GM21528 (cell line): Measurements from ENCODE around the gene EHMT1.
"Not testable (repeated sequence)": the region's sequence is repeated elsewhere in the genome, so short reads cannot be mapped to it uniquely, and the experiment has no call there.

Source experiments
- ATAC-seq: cut with Tn5 transposase; IDR thresholded peaks from one replicate; pipeline ENCODE4 v1.9.1; 2021; ENCODE audit warnings: mild to moderate bottlenecking, moderate library complexity; ENCODE audit not compliant: unreplicated experiment, low FRiP score

Gene EHMT1

DNA sequence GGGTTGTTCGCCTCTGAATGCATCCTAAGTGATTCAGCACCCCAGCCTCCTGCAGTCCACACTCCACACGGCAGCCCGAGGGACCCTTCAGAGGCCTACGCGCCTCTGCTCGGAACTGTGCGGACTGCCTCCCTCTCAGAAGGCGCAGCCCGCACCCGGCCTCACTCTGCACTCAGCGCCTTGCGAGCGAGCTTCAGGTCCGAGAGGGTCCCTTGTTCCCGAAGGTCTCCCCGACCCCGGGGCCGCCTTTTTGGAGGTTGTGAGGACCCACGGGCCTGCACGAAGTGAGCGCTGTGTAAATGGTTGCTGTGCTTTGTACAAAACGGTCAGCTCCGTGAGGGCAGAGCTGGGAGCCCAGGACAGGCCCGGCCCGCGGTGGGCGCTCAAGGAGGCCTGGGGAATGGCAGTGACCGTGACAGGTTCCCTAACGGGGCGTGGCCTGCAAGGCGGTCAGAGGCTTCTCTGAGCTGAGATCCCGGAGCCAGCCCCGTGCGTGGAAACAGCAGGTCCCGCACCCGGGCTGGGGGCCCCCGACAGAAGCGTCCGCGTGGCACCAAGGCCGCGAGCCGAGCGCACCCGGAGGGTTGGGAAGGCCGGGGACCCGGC lies 258.1 kb downstream of the EHMT1 start:
- ATAC-seq: no peak

DNA sequence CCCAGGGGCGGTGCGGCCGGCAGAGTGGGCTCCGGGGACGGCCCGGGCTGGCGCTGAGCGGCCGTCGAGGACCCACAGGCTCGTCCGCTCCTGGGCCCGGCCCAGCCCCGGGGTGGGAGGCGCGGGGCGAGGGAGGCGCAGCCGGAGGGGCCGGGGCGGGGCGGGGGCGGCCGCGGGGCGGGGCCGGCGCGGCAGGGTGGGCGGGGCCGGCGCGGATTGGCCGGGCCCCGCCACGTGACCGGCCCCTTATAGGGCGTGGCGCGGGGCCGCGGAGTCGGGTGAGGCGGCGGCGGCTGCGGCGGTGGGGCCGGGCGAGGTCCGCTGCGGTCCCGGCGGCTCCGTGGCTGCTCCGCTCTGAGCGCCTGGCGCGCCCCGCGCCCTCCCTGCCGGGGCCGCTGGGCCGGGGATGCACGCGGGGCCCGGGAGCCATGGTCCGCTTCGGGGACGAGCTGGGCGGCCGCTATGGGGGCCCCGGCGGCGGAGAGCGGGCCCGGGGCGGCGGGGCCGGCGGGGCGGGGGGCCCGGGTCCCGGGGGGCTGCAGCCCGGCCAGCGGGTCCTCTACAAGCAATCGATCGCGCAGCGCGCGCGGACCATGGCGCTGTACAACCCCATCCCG lies 258.8 kb downstream of the EHMT1 start, which contains the start of gene CACNA1B:
TSS of gene CACNA1B (plus strand) at position 277 of the 617 bp plus-strand sequence. CDS start at position 429, 152 bp downstream.
- ATAC-seq: not testable (repeated sequence)

DNA sequence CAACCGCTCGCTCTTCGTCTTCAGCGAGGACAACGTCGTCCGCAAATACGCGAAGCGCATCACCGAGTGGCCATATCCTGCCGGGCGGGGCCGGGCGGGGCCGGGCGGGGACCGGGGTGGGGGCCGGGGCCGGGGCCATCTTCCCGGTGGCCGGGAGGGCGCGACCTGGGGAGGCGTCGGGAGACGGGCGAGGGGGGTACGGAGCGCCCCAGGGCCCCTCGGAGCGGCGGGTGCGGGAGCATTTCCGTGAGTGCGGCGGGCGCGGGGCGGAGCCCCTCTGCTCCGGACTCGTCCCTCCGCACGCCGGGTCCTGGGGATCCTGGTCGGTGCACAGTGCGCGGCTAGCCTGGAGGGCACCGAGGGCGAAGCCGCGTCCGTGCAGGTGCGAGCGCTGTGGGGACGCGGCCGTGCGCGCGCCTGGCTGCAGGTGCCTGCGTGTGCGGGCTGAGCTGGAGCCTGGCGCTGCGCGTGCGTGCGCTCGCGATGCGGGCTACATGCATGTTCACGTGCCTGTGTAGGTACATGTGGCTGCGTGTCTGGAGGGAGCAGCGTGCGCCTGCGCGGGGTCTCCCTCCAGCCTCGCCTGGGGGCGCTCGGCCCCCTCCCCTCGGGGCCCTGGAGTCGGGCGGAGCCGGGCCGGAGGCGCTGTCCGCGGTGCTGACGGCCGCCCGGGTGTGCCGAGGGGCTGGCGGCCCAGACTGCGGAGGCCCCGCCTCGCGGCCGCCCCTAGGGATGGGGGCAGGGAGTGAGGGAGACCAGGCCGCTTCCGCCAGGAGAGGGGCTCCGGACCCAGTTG lies 259.5 kb downstream of the EHMT1 start:
- no peak for ATAC-seq

DNA sequence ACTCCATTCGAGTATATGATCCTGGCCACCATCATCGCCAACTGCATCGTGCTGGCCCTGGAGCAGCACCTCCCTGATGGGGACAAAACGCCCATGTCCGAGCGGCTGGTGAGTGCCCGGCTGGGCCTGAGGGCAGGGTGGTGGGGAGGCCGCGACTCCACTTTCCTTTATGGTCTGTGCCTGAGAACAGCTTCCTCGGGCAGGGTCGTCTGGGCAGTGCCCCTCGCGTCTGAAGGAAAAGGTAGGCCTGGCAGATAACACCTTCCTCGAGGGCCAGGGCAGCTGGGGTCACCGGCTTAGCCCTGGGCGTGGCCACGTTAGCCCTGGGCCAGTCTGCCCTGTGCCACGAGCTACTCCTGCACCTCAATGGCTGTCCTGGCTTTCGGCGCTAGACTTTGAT lies 260.2 kb downstream of the EHMT1 start:
- no peak for ATAC-seq

DNA sequence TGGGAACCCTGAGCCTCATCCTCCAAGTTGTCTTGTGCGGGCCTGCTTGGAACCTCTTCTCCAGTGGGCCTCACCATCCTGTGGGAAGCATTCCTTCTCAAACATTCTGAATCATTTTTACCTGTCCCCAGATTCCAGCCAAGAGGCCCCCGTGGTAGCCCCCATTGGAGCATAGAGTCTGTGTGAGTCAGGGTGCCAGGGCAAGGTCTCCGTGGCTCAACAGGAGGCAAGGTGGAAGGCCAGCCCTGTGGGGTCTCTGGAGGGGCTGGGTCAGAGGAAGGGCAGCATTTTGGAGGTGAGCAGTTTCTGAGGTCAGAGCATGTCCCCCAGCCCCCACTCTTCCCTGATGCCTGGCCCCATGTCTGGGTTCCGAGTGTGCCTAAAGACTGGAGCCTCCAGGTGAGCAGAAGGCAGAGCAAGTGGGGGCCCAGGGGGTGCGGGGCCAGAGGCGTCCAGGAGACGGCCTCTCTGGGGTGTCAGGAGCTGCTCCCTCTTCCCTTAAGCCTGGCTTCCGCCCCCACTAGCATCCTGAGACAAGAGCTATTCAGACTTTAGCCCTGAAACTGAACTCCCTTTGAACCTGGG lies 260.9 kb downstream of the EHMT1 start:
- ATAC-seq: no peak

DNA sequence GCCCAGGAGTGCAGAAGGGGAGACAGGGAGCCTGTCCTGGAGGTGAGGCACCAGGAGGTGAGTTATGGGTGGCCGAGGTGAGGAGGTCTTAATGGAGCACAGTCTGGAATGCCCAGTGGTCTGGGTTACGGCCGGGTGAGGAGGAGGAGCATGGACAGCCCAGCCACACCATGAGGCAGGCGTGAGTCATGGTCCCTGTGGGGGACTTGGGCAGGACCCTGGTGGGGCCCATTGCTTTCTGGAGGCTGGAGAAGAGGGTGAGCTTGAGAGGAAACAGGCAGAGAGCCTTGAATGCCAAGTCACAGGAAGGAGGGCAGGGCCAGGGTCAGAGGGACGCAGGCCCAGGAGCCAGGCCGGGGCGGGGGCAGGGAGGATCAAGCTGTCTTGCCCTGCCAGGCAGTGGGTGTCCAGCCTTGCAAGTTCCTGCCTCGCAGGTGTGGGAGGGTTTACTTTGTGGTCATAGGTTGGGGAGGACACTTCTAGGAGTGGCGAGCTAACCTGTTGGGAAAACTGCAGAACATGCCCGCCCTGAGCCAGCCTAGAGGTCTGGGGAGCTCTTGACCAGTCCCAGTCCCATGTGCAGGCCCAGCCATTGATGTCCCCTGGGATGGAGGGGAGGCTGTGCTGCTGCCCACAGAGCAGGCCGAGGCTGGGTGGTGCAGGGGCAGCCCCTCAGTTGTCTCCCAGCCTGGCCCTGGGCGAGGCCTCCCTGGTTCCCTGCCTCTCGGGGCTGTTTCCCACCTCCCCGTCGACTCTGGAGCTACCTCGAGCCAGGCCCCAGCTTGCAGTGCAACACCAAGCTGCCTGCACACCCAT lies 261.6 kb downstream of the EHMT1 start:
- ATAC-seq: no peak

DNA sequence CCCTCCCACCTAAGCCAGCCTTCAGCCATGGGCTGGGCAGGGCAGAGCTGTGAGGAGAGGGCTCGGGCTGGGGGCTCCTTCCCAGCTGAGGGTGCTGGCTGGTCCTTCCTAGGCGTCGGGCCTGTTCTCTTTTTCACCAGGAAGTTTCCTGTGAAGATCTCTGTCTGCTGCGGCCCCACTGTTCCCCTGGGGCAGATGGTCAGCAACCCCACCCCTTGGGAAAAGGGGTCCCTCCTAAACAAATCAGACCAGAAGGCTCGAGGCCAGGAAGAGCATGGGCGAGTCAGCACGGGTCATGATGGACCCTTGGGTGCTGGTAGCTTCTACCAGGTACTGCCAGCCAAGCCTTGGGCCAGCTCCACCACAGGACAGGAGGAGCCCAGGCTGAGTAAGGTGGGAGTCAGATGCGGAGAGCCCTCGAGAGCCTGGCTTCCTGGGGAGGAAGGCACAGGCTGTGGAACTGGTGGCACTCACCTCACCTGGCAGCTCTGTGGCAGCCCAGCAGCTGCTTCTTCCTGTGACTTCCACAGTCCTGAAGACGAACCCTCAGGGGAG lies 262.2 kb downstream of the EHMT1 start:
- no peak for ATAC-seq

DNA sequence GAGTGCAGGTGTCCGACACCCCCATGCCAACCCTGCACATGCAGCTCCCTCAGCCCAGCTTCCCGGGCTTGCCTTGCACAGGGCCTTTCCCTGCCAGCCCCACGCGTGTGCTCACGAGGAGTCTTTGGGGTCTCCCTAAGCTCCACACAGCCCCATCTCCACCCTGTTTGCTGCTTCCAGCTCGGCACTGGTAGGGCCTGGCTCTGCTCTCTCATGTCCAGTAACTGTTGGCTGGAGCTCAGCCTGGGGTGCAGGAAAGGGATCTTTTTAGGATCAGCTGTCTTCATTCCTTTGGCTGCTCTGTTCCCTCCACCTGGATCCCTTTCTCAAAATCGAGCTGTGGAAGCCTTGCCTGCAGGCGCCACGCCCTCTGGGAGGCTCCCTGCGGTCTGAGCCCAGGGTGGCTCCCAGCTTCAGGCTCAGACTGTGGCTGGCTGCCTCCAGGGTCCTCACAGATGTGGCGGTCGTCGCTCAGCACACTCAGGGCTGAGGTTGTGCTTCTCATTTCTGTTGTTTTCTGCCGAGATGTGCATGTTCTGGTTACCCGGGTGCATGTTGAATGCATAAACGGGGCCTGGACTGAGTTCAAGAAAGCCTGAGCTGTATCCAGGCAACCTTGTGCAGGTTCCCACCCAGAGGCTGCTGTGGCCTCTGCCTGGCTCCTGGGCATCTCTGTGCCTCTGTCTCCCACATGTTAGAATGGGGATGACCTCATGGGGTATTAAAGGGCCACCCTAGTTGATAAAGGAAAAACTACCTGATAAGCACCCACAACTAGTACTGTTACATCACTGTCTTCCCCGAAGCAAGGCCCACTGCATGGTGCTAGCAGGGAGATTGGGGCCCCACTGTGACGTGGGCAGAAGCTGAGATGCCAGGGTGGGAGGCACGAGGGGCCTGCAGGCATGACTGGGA lies 263.0 kb downstream of the EHMT1 start:
- no peak for ATAC-seq

DNA sequence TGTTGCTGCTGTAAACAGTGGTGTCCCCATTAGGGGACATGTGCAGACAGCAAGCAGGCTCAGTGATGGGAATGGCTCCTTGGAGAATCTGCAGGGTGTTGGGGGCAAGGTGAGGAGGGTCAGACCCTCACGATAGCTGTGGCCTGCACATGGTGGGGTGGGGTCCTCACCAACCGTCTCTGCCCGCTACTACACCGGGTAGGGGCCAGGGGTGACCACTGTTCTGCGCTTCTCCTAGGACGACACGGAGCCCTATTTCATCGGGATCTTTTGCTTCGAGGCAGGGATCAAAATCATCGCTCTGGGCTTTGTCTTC lies 263.7 kb downstream of the EHMT1 start:
- ATAC-seq: no peak

DNA sequence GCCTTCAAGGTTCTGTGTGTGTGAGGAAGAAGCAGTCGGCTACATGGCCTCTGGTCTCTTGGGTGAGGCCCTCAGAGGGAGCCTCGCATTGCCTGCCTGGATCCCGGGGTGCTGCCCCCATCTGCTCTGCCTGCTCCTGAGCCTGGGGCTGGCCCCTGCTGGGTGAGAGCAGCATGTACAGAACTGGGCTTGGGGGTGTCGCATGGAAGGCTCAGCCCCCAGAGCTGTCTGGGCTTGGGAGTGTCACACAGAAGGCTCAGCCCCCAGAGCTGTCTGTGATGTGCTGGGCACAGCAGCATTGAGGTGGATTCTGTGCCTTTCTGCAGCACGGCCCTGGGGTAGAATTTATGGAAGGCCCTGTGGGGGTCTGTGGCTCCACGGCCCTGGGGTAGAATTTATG lies 265.2 kb downstream of the EHMT1 start:
- ATAC-seq: not testable (repeated sequence)

DNA sequence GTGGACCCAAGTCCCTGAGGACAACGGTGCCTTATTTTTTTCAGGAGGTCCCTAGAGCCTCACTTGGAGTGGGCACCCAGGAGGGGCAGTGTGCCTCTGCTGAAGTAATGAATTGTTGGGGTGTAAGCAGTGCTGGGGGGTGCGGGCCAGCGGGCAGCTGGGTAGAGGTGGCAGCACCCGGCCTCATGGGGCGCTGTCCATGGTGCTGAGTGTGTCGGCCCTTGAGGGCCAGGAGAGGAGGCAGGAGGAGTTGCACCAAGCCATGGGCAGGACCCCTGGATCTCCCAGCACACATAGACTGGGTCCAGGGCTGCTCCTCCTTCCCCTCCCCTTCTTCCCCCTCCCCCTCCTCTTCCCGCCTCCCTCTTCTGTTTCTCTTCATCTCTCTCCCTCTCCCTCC lies 265.7 kb downstream of the EHMT1 start:
- not testable (repeated sequence) for ATAC-seq

DNA sequence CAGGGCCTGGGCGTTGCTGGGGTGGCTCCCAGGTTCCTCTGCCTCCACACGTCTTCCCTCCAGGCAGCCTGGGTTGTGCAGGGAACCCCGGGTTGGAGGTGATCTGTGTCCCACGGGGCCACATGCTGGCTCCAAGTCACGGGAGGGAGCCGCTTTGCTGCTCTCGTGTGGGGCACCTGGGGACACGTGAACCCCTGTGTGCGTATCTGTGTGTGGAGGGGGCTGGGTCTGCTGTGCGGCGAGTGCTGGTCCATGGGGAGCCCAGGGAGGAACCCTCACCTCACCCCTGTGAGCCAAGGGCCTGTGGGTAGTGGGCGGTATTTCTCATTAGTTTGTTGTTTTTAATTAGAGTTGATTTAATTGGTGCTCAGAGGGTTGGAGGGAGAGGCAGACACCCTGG lies 266.3 kb downstream of the EHMT1 start:
- ATAC-seq: not testable (repeated sequence)
